GM12878 (cell line): ENCODE measurements around the gene ZNF213. TPM values are rescaled to one million over a fixed set of nuclear protein-coding genes. Genes with fewer than 3 reads are reported as not detected.

Experiments
- ATAC-seq: fragments of 200-7000 bp; cut with Tn5 transposase; 3 replicates; pipeline ENCODE4 v1.9.1; 2020; ENCODE audit warnings: mild to moderate bottlenecking, moderate library complexity
- BruUV-seq: library from RNA; stranded (reverse); fragments of 400-500 nt; replicated peaks from 2 replicates; lab custom pipeline; 2021; lab: Mats Ljungman, UMichigan
- CTCF ChIA-PET: fragments of 300-600 bp; sonication (Branson Sonifier 250); formaldehyde crosslinking; extraction: SDS; loops from one replicate; lab custom pipeline; 2021; ENCODE audit warnings: inconsistent platforms; lab: Yijun Ruan, JAX
- POLR2A ChIA-PET: fragments of 350-600 bp; formaldehyde crosslinking; extraction: SDS; loops from one replicate; lab custom pipeline; 2021; ENCODE audit warnings: inconsistent platforms; lab: Charles Lee
- RAD21 ChIA-PET: fragments of 300-600 bp; sonication (Branson Sonifier 250); formaldehyde crosslinking; loops from one replicate; lab custom pipeline; 2023; ENCODE audit warnings: antibody characterized with exemption; ENCODE audit not compliant: unreplicated experiment; lab: Charles Lee
- SMC1A ChIA-PET: fragments of 300-600 bp; sonication (Branson Sonifier 250); formaldehyde crosslinking; loops from one replicate; lab custom pipeline; 2023; ENCODE audit not compliant: unreplicated experiment, uncharacterized antibody; lab: Charles Lee
- DNase-seq: peaks from one replicate; pipeline ENCODE4 v3.0.0-alpha.2; 2011; ENCODE audit warnings: low read depth, low spot score
- FAIRE-seq: peaks from 3 replicates; lab custom pipeline; 2011; peaks lifted over from hg19 to GRCh38; lab: Jason Lieb, UNC
- H2AFZ ChIP-seq: 2 replicates; pipeline ENCODE4 v1.6.0; 2011; ENCODE audit warnings: low read depth, low read length, control low read depth; ENCODE audit not compliant: control insufficient read depth
- H3K27ac ChIP-seq: 2 replicates; pipeline ENCODE4 v1.5.1; 2011; ENCODE audit warnings: control low read depth; ENCODE audit not compliant: control insufficient read depth, insufficient read depth
- H3K27me3 ChIP-seq, 2 experiments: replicated peaks in 1 of 2; 2 replicates each; pipeline versions ENCODE4 v1.6.0 to v1.6.1; 2011; ENCODE audit warnings: low read length in 1 of 2; ENCODE audit not compliant: control insufficient read depth in 2 of 2, insufficient read depth in 2 of 2
- H3K36me3 ChIP-seq, 2 experiments: 2 replicates each; pipeline ENCODE4 v1.5.1; 2011; ENCODE audit warnings: low read length in 1 of 2; ENCODE audit not compliant: control insufficient read depth in 2 of 2, insufficient read depth in 2 of 2
- H3K4me1 ChIP-seq: 2 replicates; pipeline ENCODE4 v1.6.1; 2011; ENCODE audit warnings: mild to moderate bottlenecking, low read length, moderate library complexity, mixed read lengths; ENCODE audit not compliant: control insufficient read depth, insufficient read depth
- H3K4me2 ChIP-seq: 2 replicates; pipeline ENCODE4 v1.6.0; 2011; ENCODE audit warnings: control low read depth; ENCODE audit not compliant: control insufficient read depth, insufficient read depth
- H3K4me3 ChIP-seq: fragments of 200-600 bp; sonication (generic); 2 replicates; pipeline ENCODE4 v1.5.1; 2016
- H3K79me2 ChIP-seq: 2 replicates; pipeline ENCODE4 v1.6.0; 2011; ENCODE audit warnings: low read length; ENCODE audit not compliant: control insufficient read depth, insufficient read depth
- H3K9ac ChIP-seq: 2 replicates; pipeline ENCODE4 v1.8.0; 2011; ENCODE audit warnings: low read length, control low read depth, mixed read lengths; ENCODE audit not compliant: control insufficient read depth, insufficient read depth
- H3K9me3 ChIP-seq: replicated peaks from 3 replicates; pipeline ENCODE4 v1.5.1; 2011; ENCODE audit warnings: mild to moderate bottlenecking, low read length; ENCODE audit not compliant: control insufficient read depth, insufficient read depth
- H4K20me1 ChIP-seq: 2 replicates; pipeline ENCODE4 v1.6.0; 2011; ENCODE audit not compliant: control insufficient read depth, insufficient read depth
- BACH1 ChIP-seq: fragments of 450-650 bp; IDR thresholded peaks from 2 replicates; pipeline ENCODE4 v1.6.1; 2017; ENCODE audit warnings: mild to moderate bottlenecking, borderline replicate concordance
- CBX5 ChIP-seq: sonication (generic); IDR thresholded peaks from 2 replicates; pipeline ENCODE4 v1.6.1; 2016; ENCODE audit warnings: low read depth, moderate library complexity, mild to moderate bottlenecking, inconsistent platforms
- FOXM1 ChIP-seq: IDR thresholded peaks from 2 replicates; pipeline ENCODE4 v1.6.1; 2012; ENCODE audit warnings: low read depth, mild to moderate bottlenecking, inconsistent platforms, low read length, moderate library complexity
- PAX8 ChIP-seq: fragments of 450-650 bp; IDR thresholded peaks from 2 replicates; pipeline ENCODE4 v1.6.1; 2017; ENCODE audit warnings: mild to moderate bottlenecking, moderate library complexity
- POLR2AphosphoS2 ChIP-seq: IDR thresholded peaks from 2 replicates; pipeline ENCODE4 v1.6.1; 2011; ENCODE audit warnings: low read depth, mild to moderate bottlenecking, low read length, improper control_type of control experiment, moderate library complexity
- RAD21 ChIP-seq: IDR thresholded peaks from 2 replicates; pipeline ENCODE4 v1.6.1; 2011; ENCODE audit warnings: mild to moderate bottlenecking, low read depth, low read length, moderate library complexity; ENCODE audit not compliant: insufficient read depth
- SMC3 ChIP-seq: IDR thresholded peaks from 2 replicates; pipeline ENCODE4 v1.6.1; 2011; ENCODE audit warnings: low read length, improper control_type of control experiment, borderline replicate concordance
- STAT3 ChIP-seq: IDR thresholded peaks from 2 replicates; pipeline ENCODE4 v1.6.1; 2011; ENCODE audit warnings: low read depth, low read length, improper control_type of control experiment
- WGBS: methylation state at CpG from one replicate; pipeline ENCODE4 v1.1.6; 2016; ENCODE audit warnings: low lambda C conversion rate; ENCODE audit not compliant: insufficient replicate concordance, insufficient coverage; ENCODE audit errors: missing lambda C conversion rate; 5-methylcytosine and 5-hydroxymethylcytosine counted together
- in situ Hi-C: fragments of 300-500 bp; cut with MboI; formaldehyde crosslinking; loops from 9 replicates; pipeline ENCODE4 v1.14.3; 2018; ENCODE audit warnings: mixed read lengths
- intact Hi-C: fragments of 100-400 bp; cut with micrococcal nuclease; formaldehyde crosslinking; loops from one replicate; pipeline ENCODE4 v1.14.2; 2022; ENCODE audit not compliant: unreplicated experiment
- polyA plus RNA-seq, 11 experiments: library from polyadenylated mRNA; depleted of rRNA in 4 of 11; unstranded in 6 of 11; stranded (reverse) in 5 of 11; fragments of >200 nt; fragmentation: Nextera tagmentation in 4 of 11; fragmentation: Illumina TruSeq in 1 of 11; extraction: Ambion mirVana in 4 of 11; extraction: Trizol in 1 of 11; gene quantifications; 1 replicate in 1 of 11; 2 replicates in 10 of 11; pipeline versions ENCODE4 v1.2.1 to v1.2.3, GENCODE V29; 2011 to 2016; ENCODE audit warnings: inconsistent platforms in 2 of 11, missing spikeins in 2 of 11, low read depth in 1 of 11
- total RNA-seq, 4 experiments: library from RNA; depleted of rRNA in 3 of 4; stranded (reverse); fragments of >200 nt in 3 of 4; fragmentation: Illumina TruSeq in 1 of 4; extraction: Trizol in 1 of 4; gene quantifications; 2 replicates each; pipeline versions ENCODE4 v1.2.1 to v1.2.3, GENCODE V29; 2013 to 2021
- TF ChIP-seq, protein P1 (sequence below), 3 experiments: IDR thresholded peaks in 2 of 3; conservative IDR thresholded peaks in 1 of 3; 2 replicates each; pipeline ENCODE4 v1.5.1; 2011; ENCODE audit warnings: low read depth in 3 of 3, low read length in 3 of 3, mild to moderate bottlenecking in 3 of 3, control low read depth in 2 of 3, moderate library complexity in 2 of 3, inconsistent platforms in 1 of 3, mixed read lengths in 1 of 3; ENCODE audit not compliant: control insufficient read depth in 2 of 3, insufficient read depth in 1 of 3; ENCODE audit errors: extremely low read depth in 1 of 3
- TF ChIP-seq, protein P2 (sequence below): IDR thresholded peaks from 2 replicates; pipeline ENCODE4 v1.6.1; 2011; ENCODE audit warnings: low read depth, low read length, improper control_type of control experiment, borderline replicate concordance

ZNF213 gene
- total and polyA plus RNA-seq, 10 of the 15 experiments (the other 5 are each of a cell fraction or from before 2014, with no cell fraction given) = 0.53 to 9.4 (median 1.1) TPM

- H3K4me1 ChIP-seq = peaks cover 6% of the 10 kb centered on the region; the same call in 1 of the 2 replicates
- H3K4me2 ChIP-seq = no peak overlapping the region
- FAIRE-seq = peak; percentile 56
- 38% methylated on average over 22 of the region's 22 CpGs for WGBS
- intact Hi-C loops = loop anchor here (1.0 to 2.0 kb wide), 2 partner anchors 34 to 35 kb away; no protein-coding TSS in a partner anchor
- no peaks in the 10 kb centered on the region for H3K36me3 ChIP-seq
- peak; percentile 72 for ATAC-seq
- H2AFZ ChIP-seq = no peak overlapping the region
- no peak overlapping the region for H3K4me3 ChIP-seq
- POLR2A ChIA-PET = interaction anchor here (0.7 kb wide), 1 partner anchor 40 kb away, joined by 6 read pairs; no protein-coding TSS in a partner anchor
- no peaks in the 10 kb centered on the region for H3K9me3 ChIP-seq
- H4K20me1 ChIP-seq = no peaks in the 10 kb centered on the region
- H3K9ac ChIP-seq = no peak overlapping the region
- SMC1A ChIA-PET = interaction anchor here (2.7 kb wide), 1 partner anchor 34 kb away, joined by 22 read pairs; no protein-coding TSS in a partner anchor
- in situ Hi-C loops = loop anchor here (5.0 kb wide), 1 partner anchor 32 kb away; no protein-coding TSS in a partner anchor
- DNase-seq = no peak
- H3K27me3 ChIP-seq = no peaks in the 10 kb centered on the region
- RAD21 ChIA-PET = interaction anchor here (5.3 kb wide), 1 partner anchor 35 kb away, joined by 55 read pairs; no protein-coding TSS in a partner anchor
- TF ChIP-seq FOXM1 = no peak
- no peak for TF ChIP-seq CBX5
- peak; percentile 63 for TF ChIP-seq RAD21
- TF ChIP-seq POLR2AphosphoS2 = no peak
- TF ChIP-seq, protein P1, sequence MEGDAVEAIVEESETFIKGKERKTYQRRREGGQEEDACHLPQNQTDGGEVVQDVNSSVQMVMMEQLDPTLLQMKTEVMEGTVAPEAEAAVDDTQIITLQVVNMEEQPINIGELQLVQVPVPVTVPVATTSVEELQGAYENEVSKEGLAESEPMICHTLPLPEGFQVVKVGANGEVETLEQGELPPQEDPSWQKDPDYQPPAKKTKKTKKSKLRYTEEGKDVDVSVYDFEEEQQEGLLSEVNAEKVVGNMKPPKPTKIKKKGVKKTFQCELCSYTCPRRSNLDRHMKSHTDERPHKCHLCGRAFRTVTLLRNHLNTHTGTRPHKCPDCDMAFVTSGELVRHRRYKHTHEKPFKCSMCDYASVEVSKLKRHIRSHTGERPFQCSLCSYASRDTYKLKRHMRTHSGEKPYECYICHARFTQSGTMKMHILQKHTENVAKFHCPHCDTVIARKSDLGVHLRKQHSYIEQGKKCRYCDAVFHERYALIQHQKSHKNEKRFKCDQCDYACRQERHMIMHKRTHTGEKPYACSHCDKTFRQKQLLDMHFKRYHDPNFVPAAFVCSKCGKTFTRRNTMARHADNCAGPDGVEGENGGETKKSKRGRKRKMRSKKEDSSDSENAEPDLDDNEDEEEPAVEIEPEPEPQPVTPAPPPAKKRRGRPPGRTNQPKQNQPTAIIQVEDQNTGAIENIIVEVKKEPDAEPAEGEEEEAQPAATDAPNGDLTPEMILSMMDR (IDR thresholded peaks at IDR 0.05 in 2 of 3, conservative IDR thresholded peaks at IDR 0.05 in 1 of 3; ENCODE audit: control insufficient read depth in 2 of 3, extremely low read depth in 1 of 3, insufficient read depth in 1 of 3, low read depth in 3 of 3, low read length in 3 of 3) = peak; percentile 64 to 75 (median 68)
- TF ChIP-seq STAT3 = no peak
- TF ChIP-seq PAX8 = no peak
- TF ChIP-seq BACH1 = no peak
- TF ChIP-seq, protein P2, sequence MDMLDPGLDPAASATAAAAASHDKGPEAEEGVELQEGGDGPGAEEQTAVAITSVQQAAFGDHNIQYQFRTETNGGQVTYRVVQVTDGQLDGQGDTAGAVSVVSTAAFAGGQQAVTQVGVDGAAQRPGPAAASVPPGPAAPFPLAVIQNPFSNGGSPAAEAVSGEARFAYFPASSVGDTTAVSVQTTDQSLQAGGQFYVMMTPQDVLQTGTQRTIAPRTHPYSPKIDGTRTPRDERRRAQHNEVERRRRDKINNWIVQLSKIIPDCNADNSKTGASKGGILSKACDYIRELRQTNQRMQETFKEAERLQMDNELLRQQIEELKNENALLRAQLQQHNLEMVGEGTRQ = no peak
- peak; percentile 36; the same call in 1 of the 2 replicates for TF ChIP-seq SMC3
- CTCF ChIA-PET = interaction anchor here (1.2 to 21.2 kb wide), 8 partner anchors 17 to 74 kb away, joined by 5 to 396 read pairs (median 8); partner anchors contain the start of gene ZNF213
- H3K27ac ChIP-seq = no peak overlapping the region
- no TSS peak for BruUV-seq
- H3K79me2 ChIP-seq = no peaks in the 10 kb centered on the region
These were observed 40.4 kb upstream of the ZNF213 start for GRCh38 chr16:3094289-3095027.
